CD1c-positive myeloid dendritic cell (primary cell): ENCODE measurements around the gene JMJD1C.

Experiments
- DNase-seq: peaks from one replicate; pipeline ENCODE4 v3.0.0-alpha.2; 2016; ENCODE audit errors: extremely low spot score

JMJD1C gene

DNA sequence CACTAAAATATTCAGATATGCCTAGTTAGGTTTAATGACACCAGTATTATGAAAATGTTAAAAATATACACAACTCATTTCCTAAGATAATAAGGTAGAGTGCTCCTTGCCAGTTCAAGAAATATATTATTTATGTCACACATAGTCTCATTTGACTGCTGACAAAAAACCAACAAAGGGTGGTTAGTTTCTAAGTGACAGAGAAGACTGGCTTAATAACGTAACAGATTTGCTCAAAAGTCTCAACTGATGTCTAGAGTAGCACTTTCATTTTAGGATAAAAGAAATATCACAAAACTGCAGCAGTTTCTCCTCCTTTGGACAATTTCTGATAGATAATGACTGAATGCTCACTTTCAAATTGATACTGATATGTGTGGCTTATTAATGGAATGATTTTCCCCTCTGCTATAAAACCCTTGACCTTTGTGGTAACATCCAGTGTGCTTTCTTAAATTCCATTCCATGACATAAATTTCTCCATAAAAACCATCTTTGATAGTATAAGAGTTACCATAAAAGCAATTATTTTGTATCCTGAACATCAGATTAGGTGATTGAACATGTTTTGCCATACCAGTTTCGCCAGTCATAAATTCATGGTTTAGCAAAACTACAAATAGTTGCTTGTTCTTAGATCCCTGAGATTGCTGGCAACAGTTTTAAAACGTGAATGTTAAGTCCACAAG is 238.4 kb downstream of the JMJD1C start:
- DNase-seq, result no peak

DNA sequence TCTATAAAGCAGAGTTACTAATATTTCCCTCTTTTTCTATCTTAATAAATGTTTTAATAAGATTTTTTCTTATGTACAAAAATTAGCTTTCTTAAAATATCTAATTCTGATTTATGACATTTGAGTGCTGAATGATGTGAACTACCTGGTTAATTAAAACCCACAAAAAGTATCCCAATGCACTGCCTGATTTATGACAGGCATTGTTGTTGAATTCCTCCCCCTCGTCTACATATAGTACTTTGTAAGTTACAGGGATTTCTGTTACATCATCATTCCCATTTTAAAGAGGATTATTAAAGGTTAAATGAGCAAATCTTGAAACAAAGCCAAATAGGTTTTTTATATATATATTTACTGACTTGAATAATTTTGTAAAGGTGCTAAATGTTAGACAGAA is 241.5 kb downstream of the JMJD1C start:
- no peak for DNase-seq

DNA sequence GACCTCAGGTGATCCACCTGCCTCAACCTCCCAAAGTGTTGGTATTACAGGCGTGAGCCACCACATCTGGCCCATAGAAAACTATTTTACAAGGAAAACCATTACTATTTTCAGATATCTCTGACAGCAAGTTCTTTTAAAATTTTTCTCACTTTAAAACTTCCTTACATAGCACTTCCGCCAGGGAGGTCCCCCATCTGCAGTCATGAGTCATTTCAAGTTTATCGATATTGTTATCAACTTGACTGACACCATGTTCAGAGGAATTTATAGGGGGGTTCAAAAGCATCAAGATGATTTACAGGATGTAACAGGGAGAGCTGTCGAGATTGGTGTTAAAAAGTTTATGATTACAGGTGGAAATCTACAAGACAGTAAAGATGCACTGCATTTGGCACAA is 243.8 kb downstream of the JMJD1C start:
- DNase-seq, result no peak

DNA sequence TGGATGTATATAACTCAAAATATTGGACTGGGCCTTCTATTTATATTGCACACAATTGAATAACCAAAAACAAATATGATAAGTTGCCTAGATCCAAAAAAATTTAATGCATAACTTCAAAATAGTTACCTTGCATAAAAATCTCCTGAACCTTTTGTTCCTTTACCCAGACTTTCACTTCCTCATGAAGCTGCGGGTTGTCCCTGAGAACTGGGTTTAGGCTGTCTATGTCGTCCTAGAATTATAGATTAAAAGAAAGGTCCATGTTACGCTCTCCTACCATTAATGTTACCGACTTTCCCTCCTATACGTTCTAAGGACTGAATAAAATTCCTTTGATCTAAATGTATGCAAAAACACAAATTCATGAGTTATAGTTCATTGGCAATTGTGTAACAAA is 246.0 kb downstream of the JMJD1C start:
- DNase-seq, result peak; percentile 38

DNA sequence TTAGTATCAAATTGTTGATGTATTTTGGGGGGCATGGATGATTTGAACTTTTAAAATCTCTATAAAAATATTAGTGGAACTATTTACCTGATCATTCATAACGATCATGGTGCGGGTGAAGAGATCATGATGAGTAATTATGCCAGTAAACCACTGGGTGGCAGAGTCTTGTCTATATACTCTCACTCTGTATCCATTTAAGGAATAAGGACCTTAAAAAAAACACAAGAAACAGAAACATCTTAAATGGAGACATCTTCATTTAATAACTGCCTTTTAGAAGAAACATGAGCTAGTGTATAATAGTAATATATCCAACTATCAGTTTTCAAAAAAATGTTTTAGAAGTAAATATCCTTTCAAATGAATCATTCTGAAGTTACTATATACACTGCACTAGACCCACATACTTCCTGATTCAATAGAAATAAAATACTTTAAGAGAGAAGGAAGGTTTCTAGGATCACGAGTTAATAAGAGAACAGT is 248.6 kb downstream of the JMJD1C start:
- DNase-seq, result peak; percentile 69

DNA sequence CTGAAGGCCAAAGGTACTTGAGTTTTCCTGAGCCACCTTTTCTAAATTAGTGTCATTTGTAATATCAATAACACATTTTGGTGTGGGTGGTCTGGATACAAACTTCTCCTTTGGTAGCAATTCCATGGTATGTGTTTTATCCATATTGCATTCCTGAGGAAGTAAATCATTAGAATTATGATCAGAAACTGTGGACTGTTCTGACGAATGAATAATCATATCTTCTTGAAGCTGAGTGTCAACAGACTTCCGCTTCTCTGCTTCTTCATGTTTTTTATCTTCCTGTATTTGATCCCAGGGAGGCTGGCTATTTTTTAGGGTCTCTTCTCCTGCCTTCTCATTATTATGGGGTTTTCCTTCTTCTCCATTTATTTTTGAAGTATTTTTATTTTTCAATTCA is 251.2 kb downstream of the JMJD1C start:
- DNase-seq, result peak; percentile 56

DNA sequence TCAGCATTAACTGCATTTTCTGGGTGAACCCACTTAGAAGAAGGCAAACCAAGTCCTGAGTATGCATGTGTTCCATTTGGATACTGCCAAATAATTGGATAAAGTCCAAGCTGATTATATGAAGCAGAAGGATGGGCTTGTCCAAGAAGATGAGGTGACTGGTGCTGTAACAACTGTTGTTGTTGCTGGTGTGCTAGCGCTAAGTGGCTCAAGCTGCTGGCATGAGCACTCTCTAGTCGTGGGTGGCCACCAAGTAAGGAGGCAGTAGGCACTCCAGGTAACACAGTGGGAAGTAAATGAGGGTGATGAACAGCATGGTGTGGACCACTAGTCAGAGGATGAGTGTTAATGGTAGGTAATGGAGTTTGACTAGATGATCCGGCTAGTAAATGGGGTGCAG is 252.3 kb downstream of the JMJD1C start:
- no peak for DNase-seq

DNA sequence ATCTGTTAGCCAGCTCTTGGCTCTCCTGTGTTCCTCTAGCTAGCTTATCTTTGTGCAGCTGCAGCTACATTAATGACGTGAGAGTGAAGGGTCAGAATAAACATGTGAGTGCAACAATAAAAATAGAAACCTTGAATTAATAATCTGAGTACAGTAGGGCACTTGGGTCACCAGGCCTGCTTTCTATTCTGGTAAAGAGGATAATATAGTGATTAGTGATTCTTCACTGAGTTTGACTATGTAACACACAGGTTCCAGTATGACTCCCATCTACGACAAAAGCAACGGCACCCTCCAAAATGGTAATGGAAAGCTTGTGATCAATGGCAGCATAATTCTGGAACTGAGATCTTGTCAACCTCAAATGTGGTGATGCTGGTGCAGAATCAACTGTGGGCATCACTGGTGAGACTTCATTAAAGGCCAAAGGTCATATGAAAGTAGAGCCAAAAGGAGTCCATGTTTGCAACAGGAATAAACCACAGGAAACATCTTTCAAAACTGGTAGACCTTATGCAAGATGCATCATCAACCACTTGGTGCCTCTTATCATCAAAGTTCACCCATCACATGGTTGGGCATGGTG is 255.1 kb downstream of the JMJD1C start:
- DNase-seq, result no peak

DNA sequence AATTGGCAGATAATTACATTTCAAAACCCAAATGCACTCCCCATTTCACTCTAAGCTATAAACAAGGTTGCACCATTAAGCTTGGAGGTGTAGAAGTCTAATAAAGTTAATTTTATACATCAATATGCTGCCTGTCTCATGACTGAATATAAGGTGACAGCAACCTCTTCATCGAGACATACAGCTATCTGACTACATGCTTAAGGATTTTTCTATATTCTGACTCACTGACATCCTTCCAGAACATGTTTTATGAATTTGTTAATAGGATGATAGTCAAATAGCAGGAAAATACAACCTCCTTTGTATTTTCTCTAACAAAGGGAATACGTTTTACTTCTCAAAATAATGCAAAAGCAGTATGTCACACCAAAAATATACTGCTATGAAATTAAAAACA is 256.1 kb downstream of the JMJD1C start:
- DNase-seq, result no peak

DNA sequence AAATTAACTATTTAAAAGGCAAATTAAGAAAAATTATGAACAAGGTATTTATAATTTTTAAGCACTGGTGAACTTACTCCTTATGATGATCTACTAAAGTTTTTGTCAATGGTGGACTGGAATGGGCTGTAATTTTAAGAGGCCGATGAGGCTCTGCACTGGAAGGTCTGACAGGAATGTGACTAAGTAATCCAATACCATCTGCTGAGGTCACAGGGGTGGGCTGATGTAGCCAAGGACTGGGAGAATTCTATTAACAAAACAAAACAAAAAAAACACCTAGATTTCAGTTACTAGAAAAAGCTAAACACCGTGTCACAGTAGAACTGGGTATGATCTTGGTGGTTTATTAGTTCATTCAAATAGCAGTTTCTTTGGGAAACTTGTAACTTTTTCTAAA is 256.8 kb downstream of the JMJD1C start:
- DNase-seq, result no peak

DNA sequence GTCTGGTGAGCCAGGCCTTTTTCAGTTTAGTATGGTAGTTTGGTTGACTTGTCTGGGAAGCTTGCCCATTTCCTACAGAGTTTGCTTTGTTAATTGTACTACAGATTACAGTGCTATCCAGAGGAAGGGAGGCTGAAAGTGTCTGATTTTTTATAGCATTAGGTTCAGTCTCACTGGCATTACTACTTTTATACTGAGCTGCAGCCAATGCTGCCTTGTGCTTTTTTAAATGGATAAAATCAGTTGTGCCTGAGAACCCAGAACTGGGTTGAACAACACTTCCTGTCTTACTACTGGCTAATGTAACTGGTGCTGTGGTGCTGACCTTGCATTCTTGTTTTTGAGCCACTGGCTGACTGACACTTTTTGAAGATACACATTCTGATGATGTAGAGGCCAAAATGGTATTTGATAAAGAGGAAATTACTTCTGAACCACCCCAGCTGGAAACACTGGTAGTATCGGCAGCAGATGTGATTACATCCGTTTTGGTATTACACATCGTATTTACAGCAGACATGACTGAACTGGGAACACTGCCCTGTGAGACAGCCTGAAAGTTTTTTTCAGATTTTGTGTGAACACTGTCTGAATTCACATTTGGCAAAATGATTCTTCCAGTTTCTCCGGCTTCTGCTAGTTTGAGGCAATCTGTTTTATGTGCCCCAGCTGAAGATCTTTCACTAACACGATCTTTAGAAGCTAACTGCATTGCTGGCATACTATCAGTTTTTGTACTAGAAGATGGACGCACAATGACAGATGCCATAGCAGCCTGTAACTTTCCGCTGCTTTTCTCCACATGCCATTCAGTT is 258.6 kb downstream of the JMJD1C start:
- peak; percentile 39 for DNase-seq

DNA sequence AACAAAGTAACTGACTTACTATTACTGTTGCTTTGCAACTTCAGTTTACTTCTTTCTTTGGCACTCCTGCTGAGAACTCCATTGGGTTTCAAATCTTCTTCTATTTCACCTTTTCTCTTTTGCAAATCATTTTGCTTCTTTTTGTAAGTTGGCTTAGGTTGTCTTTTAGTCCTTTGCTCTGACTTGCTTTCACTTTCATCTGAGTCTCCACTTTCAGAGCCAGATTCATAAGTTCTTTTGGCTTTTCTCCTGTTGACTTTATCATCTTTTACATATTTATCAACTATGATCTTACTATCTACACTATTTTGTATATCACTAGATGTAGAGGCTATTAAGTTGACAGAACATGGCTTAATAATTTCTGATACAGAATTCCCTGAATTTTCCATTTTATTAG is 259.2 kb downstream of the JMJD1C start:
- DNase-seq, result no peak

DNA sequence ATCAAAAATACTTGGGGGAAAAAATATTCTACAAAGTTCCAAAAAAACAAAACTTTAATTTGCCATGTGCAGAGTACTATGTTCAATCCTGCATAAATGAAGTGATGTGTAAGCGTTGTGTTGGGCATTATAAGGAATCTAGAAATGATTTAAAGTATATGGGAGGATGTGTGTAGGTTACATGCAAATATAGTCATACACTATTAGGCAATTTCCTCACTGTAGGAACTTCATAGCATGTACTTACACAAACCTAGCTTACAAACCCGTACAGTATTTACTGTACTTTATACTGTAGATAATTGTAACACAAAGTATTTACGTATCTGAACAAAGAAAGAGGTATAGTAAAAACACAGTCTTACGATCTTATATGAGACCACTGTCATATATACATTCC is 260.4 kb downstream of the JMJD1C start:
- DNase-seq, result no peak

DNA sequence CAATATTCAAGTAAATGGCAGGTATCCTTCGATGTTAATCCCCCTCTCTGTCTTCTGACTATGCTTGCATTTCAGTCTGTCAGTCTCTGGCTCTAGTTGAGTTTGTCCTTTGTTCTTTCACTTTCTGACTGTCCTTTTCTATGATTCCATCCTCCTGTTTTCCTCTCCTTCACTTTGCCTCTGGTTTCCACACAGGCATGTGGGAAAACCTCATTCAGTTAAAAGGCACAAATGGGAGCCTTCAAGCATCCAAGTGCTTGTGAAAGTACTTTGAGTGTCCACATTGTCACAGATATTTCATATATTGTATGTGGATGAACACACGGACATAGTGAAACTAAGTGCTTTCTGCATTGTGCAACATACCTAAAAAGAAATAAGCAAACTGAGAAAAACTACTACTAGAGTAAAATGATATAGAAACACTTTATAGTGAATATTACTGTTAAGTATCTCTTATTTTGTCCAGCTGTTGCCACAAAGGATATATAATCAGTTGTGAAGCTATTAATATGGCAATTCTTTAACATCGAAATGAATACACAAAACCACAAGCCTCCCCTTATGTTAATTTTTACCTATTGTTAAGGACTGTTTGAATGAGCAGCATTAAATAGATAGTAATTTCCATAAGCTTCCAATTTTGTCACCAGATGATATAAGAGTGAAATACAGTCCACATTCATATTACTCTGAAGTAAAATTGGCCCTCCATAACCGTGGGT is 260.9 kb downstream of the JMJD1C start:
- DNase-seq, result no peak

DNA sequence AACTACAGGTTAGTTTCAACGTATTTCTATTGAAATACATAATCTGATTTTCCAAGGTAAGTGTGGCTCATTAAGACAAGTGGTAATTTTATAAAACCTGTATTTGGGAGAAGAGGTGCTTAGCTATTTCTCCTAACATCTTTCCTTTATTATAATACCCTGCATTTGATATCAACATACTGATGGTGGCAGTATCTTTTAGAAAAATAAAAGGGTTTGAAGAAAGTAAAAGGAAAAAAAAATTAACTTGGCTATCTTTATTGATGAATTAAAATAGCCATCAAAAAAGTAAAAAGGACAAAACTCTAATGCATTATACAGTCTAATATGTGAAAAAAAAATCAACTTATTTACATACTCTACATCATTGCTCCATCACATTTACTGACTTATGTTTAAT is 264.7 kb downstream of the JMJD1C start:
- no peak for DNase-seq

DNA sequence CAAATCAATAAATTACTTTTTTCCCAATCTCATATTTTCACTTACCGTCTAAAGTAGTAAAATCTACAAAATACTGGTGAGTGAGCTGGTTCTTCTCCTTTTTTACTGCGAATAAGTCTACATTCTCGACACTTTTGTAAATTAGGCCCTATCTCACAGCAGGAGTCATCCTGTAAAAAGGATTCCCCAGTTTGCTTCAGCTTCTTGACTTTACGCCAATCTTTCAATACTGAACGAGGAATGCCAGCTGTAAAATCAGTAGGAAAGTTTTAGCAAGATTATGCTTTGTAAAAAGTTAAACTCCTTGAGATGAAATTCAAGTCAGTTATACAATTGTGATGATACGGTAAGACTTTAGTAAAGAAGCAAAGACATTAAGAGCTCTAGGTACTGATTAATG is 265.3 kb downstream of the JMJD1C start:
- no peak for DNase-seq

DNA sequence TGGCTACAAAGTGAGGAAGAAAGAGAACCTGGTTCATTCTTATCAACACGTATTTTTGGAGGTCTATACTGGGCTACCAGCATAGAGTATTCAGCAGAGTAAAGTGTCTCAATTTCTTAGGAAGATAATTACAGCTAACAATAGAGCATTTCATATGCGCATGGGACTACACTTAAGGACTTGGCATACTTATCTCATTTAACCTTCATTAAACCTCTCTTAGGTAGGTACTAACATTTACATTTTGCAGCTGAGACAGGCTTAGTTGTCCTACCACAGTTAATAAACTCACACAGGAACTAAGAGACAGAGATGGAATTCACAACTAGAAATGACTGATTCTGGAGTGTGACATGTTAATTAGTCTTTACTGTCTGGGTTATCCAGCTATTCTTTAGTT is 266.1 kb downstream of the JMJD1C start:
- DNase-seq, result no peak

DNA sequence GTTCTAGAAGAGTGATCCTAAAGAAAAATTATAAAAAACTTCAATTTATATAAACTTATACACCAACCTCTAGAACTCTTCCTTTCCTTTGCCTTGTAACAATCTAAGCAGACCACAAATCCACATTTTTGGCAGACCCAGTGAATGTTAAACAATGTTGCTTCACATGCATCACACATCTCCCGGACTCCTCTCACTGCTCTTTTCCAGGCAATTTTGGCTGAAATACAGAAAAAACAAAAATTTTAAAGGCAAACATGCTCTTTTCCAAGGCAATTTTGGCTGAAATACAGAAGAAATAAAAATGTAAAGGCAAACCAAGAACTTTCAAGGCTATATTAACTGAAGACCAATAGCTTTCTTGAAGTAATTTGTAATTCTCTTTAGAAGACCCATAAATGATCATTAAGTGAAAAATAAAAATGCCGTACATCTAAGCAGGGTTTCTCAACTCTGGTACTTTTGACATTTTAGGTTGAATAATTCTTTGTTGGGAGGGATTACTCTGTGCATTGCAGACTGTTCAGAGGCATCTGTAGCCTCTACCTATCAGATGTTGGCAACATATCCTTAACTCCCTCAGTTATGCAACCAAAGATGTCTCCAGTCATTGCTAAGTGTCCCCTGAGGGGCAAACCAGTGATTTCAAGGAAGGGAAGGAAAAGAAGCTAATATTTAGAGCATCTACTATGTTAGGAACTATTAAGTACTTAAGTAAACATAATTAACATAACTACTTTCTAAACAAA is 268.3 kb downstream of the JMJD1C start:
- no peak for DNase-seq

DNA sequence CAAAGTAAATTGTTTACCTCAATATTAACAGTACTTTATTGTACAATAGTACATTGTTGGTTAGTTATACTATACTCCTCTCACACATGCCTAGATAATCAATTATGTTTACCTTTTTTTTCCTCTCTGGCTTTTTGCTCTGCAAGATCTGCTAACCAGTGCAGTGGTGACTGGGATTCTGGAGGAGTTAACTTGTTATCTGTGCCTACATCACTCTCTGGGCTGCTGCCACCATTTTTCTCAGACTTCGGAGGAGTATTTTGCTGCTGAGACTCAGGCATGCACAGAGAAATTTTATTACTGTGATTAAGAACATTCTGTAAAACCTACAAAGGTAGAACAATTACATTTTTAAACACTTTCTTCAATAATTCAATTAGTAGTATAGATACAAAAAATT is 273.0 kb downstream of the JMJD1C start:
- no peak for DNase-seq

DNA sequence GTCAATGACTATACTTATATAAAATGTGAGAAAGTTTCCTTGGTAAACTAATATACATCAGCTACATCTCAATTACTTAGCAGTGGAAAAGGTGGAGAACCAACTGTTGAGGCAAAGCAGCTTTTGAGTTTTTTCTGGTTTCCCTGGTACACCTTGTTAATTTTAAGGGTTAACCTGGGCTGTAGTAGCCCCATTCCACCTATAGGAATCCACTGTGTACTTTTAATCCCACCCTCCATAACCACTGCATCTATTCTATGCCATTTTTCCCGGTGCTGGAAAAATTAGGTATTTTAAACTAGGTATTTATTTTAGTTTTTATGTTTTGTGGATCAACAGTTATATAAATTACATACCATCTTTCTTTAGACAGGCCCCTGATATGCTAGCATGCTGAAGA is 290.2 kb downstream of the JMJD1C start:
- DNase-seq, result no peak

DNA sequence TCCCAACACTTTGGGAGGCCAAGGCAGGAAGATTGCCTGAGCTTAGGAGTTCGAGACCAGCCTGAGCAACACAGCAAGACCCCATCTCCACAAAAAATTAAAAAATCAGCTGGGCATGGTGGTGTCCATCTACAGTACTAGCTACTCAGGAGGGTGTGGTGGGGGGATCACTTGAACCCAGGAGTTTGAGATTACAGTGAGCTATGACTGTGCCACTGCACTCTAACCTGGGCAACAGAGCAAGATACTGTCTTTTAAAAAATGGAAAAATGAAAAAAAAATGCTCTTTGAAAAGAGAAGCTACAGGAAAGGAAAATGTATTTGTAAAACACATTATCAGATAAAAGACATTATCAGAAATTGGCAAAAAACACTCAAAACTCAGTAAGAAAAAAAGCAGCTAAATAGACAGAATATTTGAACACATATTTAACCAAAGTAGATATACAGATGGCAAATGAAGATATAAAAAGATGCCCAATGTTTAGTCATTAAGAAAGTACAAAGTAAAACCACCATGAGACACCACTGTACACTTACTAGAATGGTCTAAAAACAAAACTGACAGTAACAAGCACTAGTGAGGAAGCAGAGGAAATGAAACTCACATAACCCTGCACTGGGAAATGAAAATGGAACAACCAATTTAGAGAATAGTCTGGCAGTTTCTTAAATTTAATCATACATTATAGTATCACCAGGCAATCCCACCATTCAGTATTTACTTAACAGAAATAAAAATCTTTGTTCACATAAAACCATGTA is 292.1 kb downstream of the JMJD1C start:
- DNase-seq, result peak; percentile 78
